ENCODE measurements around the gene PLXNA2.

DNA sequence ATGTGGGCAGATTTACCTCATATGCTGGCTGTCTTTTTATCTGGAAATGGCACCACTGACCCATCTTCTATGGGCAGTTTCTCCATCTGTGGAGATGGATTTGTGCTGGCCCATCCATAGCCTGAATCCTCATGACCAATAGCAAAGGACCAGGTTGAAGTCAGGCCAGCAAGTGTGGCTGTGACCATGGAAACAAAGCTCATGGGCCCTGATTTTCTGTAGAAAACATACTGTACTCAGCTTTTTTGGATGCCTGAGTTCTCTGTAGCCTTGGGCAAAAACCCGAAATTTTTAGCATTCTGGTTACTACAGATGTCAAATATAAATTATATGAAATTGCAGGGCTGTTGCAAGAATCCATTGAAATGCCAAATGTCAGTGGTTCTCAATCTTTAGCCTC is 155.0 kb downstream of the PLXNA2 start:
- TF ChIP-seq, protein P1, sequence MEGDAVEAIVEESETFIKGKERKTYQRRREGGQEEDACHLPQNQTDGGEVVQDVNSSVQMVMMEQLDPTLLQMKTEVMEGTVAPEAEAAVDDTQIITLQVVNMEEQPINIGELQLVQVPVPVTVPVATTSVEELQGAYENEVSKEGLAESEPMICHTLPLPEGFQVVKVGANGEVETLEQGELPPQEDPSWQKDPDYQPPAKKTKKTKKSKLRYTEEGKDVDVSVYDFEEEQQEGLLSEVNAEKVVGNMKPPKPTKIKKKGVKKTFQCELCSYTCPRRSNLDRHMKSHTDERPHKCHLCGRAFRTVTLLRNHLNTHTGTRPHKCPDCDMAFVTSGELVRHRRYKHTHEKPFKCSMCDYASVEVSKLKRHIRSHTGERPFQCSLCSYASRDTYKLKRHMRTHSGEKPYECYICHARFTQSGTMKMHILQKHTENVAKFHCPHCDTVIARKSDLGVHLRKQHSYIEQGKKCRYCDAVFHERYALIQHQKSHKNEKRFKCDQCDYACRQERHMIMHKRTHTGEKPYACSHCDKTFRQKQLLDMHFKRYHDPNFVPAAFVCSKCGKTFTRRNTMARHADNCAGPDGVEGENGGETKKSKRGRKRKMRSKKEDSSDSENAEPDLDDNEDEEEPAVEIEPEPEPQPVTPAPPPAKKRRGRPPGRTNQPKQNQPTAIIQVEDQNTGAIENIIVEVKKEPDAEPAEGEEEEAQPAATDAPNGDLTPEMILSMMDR (IDR thresholded peaks at IDR 0.05), result no peak
- no peak for TF ChIP-seq POLR2A (IDR thresholded peaks at IDR 0.05)
